ENCODE measurements around the gene GPC1.

GPC1 gene

DNA sequence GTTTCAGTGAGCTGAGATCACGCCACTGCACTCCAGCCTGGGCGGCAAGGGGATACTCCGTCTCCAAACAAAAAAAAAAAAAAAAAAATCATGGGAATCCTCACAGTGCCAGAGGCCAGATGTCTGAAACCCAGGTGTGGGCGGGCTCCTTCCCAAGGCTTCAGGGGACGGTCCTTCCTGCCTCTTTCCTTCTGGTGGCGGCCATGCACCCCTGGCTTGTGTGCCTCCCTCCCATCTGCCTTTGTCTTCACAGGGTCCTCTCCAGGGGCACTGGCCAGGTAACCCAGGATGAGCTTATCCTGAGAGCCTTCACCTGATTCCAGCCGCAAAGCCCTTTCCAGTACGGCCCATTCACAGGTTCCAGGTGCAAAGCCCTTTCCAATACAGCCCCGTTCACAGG is 40.9 kb upstream of the GPC1 start:
- no peak overlapping the region for H3K4me3 ChIP-seq (ENCODE audit: control insufficient read depth, low read depth, low read length)
- TF ChIP-seq CTCF (conservative IDR thresholded peaks at IDR 0.05; ENCODE audit: control insufficient read depth, insufficient read depth, low read depth, low read length), result no peak
- DNase-seq (ENCODE audit: low read depth), result no peak

DNA sequence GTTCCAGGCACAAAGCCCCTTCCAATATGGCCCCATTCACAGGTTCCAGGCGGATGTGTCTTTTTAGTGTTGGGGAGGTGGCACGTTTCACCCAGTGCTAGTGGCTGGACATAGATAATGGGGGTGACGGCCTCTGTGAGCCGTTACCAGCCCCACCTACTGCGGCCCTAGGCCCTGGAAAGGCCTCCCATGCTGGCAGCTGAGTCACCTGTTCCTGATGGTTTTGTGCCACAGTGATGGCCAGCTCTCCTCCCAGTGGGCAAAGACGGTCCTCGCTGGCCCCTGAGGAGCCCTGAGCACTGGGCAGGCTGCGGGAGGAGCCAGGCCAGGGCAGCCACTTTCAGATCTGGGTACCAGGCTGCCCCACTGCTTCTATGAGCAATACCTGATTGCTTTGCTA is 40.0 kb upstream of the GPC1 start:
- TF ChIP-seq CTCF (conservative IDR thresholded peaks at IDR 0.05; ENCODE audit: control insufficient read depth, insufficient read depth, low read depth, low read length), result no peak
- DNase-seq (ENCODE audit: low read depth), result no peak
- no peak overlapping the region for H3K4me3 ChIP-seq (ENCODE audit: control insufficient read depth, low read depth, low read length)

DNA sequence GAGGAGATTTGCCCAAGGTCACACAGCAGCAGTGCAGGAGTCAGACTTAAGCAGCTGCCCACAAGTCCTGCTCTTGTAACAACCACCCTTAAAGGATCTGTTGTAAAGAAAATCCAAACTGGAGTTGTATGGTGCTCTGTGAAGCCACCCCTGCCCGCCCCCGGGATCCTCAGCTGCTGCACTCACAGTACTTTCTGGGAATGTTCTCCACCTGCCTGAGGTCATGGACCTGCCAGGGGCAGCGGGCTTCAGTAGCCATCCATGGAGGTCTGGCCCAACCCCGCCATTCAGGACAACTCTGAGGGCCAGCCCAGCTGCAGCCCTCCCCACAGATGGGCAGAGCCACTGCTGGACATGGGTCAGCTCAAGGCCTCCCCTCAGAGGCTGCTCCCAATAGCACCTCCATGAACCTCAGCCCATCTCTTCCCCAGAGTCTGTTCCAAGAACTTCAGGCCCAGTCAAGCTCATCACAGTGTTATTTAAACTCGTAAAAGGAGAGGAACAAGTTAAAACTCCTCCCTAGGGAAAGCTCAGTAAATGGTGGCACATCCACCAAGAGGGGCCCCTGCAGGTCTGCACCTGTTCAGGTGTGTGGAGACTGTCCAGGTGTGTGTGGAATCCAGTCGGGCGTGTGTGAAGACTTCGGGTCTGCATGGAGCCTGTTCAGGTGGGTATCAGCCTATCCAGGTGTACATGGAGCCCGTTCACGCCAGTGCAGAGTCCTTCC is 39.4 kb upstream of the GPC1 start:
- no peak overlapping the region for H3K4me3 ChIP-seq (ENCODE audit: control insufficient read depth, low read depth, low read length)
- DNase-seq (ENCODE audit: low read depth), result no peak
- TF ChIP-seq CTCF (conservative IDR thresholded peaks at IDR 0.05; ENCODE audit: control insufficient read depth, insufficient read depth, low read depth, low read length), result no peak

GRCh38 chr2:240396623-240397541 is 38.6 kb upstream of the GPC1 start:
- no peak overlapping the region for H3K4me3 ChIP-seq (ENCODE audit: control insufficient read depth, low read depth, low read length)
- no peak for DNase-seq (ENCODE audit: low read depth)
- TF ChIP-seq CTCF (conservative IDR thresholded peaks at IDR 0.05; ENCODE audit: control insufficient read depth, insufficient read depth, low read depth, low read length), result no peak

- no peak for DNase-seq (ENCODE audit: low read depth)
- no peak for TF ChIP-seq CTCF (conservative IDR thresholded peaks at IDR 0.05; ENCODE audit: control insufficient read depth, insufficient read depth, low read depth, low read length)
- no peak overlapping the region for H3K4me3 ChIP-seq (ENCODE audit: control insufficient read depth, low read depth, low read length)
These were observed 37.9 kb upstream of the GPC1 start for GRCh38 chr2:240397542-240397916.

- no peak for TF ChIP-seq CTCF (conservative IDR thresholded peaks at IDR 0.05; ENCODE audit: control insufficient read depth, insufficient read depth, low read depth, low read length)
- H3K4me3 ChIP-seq (ENCODE audit: control insufficient read depth, low read depth, low read length), result no peak overlapping the region
- DNase-seq (ENCODE audit: low read depth), result peak; percentile 8
These were observed 37.4 kb upstream of the GPC1 start for GRCh38 chr2:240397924-240398645.
